ENCODE measurements around the gene TWIST2.

Gene TWIST2

GRCh38 chr2:238870261-238870660 is 22.4 kb downstream of the TWIST2 start:
- TF ChIP-seq, protein P1, sequence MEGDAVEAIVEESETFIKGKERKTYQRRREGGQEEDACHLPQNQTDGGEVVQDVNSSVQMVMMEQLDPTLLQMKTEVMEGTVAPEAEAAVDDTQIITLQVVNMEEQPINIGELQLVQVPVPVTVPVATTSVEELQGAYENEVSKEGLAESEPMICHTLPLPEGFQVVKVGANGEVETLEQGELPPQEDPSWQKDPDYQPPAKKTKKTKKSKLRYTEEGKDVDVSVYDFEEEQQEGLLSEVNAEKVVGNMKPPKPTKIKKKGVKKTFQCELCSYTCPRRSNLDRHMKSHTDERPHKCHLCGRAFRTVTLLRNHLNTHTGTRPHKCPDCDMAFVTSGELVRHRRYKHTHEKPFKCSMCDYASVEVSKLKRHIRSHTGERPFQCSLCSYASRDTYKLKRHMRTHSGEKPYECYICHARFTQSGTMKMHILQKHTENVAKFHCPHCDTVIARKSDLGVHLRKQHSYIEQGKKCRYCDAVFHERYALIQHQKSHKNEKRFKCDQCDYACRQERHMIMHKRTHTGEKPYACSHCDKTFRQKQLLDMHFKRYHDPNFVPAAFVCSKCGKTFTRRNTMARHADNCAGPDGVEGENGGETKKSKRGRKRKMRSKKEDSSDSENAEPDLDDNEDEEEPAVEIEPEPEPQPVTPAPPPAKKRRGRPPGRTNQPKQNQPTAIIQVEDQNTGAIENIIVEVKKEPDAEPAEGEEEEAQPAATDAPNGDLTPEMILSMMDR (IDR thresholded peaks at IDR 0.05; ENCODE audit: insufficient read depth, missing control alignments), result no peak
- DNase-seq (ENCODE audit: insufficient read length, low spot score) (no peak), FAIRE-seq (no peak)

- FAIRE-seq, result no peak
- TF ChIP-seq, protein P1 (IDR thresholded peaks at IDR 0.05; ENCODE audit: insufficient read depth, missing control alignments), result no peak
- no peak for DNase-seq (ENCODE audit: insufficient read length, low spot score)
These were observed 24.1 kb downstream of the TWIST2 start for GRCh38 chr2:238872026-238872425.

DNA sequence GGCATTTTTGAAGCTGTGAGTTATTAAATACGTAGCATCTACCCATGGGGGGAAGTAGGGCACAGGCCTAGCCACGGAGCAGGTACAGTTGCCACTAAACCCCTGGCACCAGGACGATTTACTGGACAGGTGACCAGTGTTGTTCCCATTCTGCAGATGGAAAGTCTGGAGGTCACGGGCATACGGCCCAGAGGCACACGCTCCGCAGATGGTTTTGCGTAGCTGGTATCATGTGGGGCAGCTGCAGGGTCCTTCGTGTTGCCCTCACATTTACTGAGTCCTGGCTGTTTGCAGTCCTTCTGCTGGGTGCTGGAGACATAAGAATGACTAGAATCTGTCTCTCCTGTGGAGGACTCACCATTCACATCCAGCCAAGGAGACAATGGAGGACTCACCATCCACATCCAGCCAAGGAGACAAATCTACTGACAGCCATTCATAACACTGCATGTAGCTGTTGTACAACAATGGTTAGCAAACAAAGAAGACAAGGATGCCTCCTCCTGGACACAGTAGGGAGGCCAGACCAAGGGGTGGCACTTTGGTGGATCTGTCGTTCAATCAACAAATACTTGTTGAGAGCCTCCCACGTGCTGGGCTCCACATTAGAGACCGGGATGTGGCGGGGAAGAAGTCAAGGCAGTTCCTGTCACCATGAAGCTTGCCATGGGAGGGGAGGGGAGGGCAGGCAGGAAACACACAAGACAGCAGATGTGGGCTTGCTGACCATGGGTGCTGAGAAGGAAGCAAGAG is 24.9 kb downstream of the TWIST2 start:
- TF ChIP-seq, protein P1 (IDR thresholded peaks at IDR 0.05; ENCODE audit: insufficient read depth, missing control alignments), result no peak
- no peak for FAIRE-seq

DNA sequence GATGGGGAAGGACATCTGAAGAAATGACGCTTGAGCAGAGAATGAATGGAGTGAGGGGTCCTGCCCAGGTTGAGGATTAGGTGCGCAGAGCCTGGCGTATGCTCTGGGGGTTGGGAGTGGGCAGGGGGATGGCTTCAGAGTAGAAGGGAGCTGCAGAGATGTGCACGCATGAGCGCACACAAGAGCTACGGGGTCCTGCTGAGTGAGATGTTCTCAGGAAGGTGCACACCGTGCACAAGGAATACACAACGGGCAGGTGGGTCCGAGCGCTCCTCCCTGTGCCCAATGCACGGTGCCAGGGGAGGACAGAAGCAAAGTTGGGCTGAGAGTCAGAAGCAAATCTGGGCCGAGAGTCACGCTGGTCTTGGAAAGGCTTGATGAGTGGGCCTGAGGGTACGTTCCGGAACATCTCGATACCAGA is 25.5 kb downstream of the TWIST2 start:
- FAIRE-seq (no peak), DNase-seq (ENCODE audit: insufficient read length, low spot score) (no peak)
- TF ChIP-seq, protein P1 (IDR thresholded peaks at IDR 0.05; ENCODE audit: insufficient read depth, missing control alignments), result no peak

More for the DNA sequence above, 24.9 kb downstream of the TWIST2 start:
- DNase-seq (ENCODE audit: insufficient read length, low spot score), result no peak

GRCh38 chr2:238873841-238874240 is 26.0 kb downstream of the TWIST2 start:
- FAIRE-seq, result no peak
- no peak for DNase-seq (ENCODE audit: insufficient read length, low spot score)
- TF ChIP-seq, protein P1 (IDR thresholded peaks at IDR 0.05; ENCODE audit: insufficient read depth, missing control alignments), result no peak

- no peak for DNase-seq (ENCODE audit: insufficient read length, low spot score)
- no peak for FAIRE-seq
- TF ChIP-seq, protein P1 (IDR thresholded peaks at IDR 0.05; ENCODE audit: insufficient read depth, missing control alignments), result no peak
These were observed 26.6 kb downstream of the TWIST2 start for GRCh38 chr2:238874330-238875050.

DNA sequence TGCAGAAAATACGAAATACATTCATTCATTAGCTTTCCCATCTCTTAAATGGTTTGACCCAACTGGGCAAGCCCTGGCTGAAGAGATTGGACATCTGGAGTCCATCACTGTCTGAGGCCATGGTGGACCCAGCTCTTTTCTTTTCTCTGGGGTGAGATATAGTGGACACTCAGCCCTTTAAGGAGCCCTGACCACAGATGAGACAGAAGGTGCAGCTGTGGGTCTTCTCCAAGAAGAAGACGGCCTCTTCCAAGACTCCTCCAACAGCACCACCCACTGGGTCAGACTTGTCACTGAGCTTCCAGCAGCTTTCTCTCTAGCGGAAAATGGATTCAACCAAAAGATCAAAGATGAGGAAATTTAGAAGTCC is 27.2 kb downstream of the TWIST2 start:
- TF ChIP-seq, protein P1 (IDR thresholded peaks at IDR 0.05; ENCODE audit: insufficient read depth, missing control alignments), result no peak
- no peak for DNase-seq (ENCODE audit: insufficient read length, low spot score)
- no peak for FAIRE-seq

All from D721Med (cell line).